Mucosa of stomach (tissue), 1 donor: ENCODE measurements around the gene UPB1.
A peak's percentile ranks its signal among the peaks of the same experiment; 100 is the strongest.
"Not testable (repeated sequence)": the region's sequence is repeated elsewhere in the genome, so short reads cannot be mapped to it uniquely, and the experiment has no call there.

Source experiments
- H3K27me3 ChIP-seq: one replicate; pipeline ENCODE4 v1.7.0; 2013; ENCODE audit warnings: mild to moderate bottlenecking, low read length; ENCODE audit not compliant: control insufficient read depth, insufficient read depth
- H3K36me3 ChIP-seq: one replicate; pipeline ENCODE4 v1.7.0; 2013; ENCODE audit warnings: low read length; ENCODE audit not compliant: control insufficient read depth, insufficient read depth
- H3K4me1 ChIP-seq: one replicate; pipeline ENCODE4 v1.7.0; 2013; ENCODE audit warnings: mild to moderate bottlenecking, low read length; ENCODE audit not compliant: control insufficient read depth, insufficient read depth
- H3K4me3 ChIP-seq: one replicate; pipeline ENCODE4 v1.7.0; 2013; ENCODE audit warnings: low read length
- H3K9ac ChIP-seq: one replicate; pipeline ENCODE4 v1.7.0; 2013; ENCODE audit warnings: mild to moderate bottlenecking, low read length, moderate library complexity
- H3K9me3 ChIP-seq: one replicate; pipeline ENCODE4 v1.7.0; 2013; ENCODE audit warnings: mild to moderate bottlenecking, low read length, moderate library complexity; ENCODE audit not compliant: control insufficient read depth
- donor health status: Pancreatic carcinoma.

Gene UPB1

GRCh38 chr22:24543679-24544243 is 48.6 kb downstream of the UPB1 start:
- Histone ChIP-seq H3K9me3 (no peaks in the 10 kb centered on the region), H3K4me1 (peaks cover 13% of the 10 kb centered on the region), H3K27me3 (no peaks in the 10 kb centered on the region), H3K4me3 (no peak overlapping the region), H3K9ac (no peak overlapping the region), H3K36me3 (peaks cover 45% of the 10 kb centered on the region)

DNA sequence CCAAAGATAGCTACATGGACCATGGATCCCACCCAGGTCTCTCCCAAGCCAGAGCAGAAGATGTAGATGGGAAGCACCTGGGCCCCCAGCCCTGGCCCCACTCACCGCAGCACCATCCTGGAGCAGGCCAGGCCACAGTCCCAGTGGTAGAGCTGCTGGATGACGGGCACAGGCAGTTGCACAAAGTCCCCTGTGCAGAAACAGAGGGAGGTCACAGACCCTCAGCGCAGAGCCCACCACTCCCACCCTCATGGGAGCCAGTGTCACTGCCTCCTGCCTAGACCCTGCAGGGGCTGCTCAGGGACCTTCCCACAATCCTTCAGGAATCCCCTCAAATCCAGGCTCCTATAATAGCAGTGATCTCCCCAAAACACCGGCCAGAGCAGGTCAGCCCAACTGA is 53.7 kb downstream of the UPB1 start:
- Histone ChIP-seq H3K9me3 (no peaks in the 10 kb centered on the region), H3K9ac (no peak overlapping the region), H3K27me3 (no peaks in the 10 kb centered on the region), H3K36me3 (peaks cover 29% of the 10 kb centered on the region), H3K4me1 (peaks cover 62% of the 10 kb centered on the region), H3K4me3 (no peak overlapping the region)

DNA sequence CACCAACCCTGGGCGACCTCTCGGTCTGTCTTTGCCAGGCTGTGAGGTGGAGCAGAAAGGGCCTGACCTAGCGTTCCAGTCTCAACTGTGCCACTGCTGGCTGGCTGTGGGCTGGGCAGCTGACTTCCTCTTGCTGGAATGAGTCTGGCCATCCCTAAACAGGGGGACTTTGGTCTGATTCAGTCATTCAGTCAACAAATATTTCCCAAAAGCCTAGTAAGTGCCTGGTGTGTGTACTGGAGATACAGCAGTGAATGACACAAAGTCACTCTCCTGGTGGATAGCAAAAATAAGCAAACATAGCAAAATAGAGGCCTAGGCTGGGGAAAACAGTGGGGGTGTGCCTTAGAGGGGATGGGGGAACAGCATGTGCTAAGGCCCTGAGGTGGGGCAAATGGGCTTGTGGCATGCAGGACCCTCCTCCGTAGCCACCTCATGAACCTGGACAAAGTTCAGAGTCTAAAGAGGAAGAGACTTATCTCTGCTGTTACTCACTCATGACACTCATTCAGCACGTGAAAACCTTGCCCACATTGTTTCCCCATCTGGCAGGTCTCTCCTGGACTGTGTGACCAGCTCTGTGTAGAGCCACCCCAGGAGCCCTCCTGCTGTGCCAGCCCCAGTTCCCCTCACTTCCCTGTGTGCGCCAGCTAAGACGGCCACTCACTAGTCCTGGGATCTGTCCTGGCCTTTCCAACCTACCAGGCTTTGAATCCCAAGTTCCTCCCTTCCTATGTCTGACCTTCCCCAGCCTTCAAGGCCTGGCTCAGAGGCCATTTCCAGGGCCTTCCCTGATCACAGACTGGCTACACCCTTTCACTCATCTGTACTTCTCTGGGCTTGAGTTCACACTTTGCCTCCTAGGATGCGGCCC is 55.1 kb downstream of the UPB1 start:
- H3K9ac ChIP-seq, result no peak overlapping the region
- no peak overlapping the region for H3K4me3 ChIP-seq
- no peaks in the 10 kb centered on the region for H3K27me3 ChIP-seq
- H3K4me1 ChIP-seq, result peaks cover 63% of the 10 kb centered on the region
- H3K36me3 ChIP-seq, result peaks cover 18% of the 10 kb centered on the region
- no peaks in the 10 kb centered on the region for H3K9me3 ChIP-seq

- Histone ChIP-seq H3K4me1 (peaks cover 63% of the 10 kb centered on the region), H3K9ac (no peak overlapping the region), H3K36me3 (peaks cover 18% of the 10 kb centered on the region), H3K9me3 (no peaks in the 10 kb centered on the region), H3K4me3 (no peak overlapping the region), H3K27me3 (no peaks in the 10 kb centered on the region)
These were observed 55.8 kb downstream of the UPB1 start for GRCh38 chr22:24550902-24551435.

- H3K36me3 ChIP-seq, H3K27me3 ChIP-seq, H3K9me3 ChIP-seq: not testable (repeated sequence)
- Histone ChIP-seq H3K4me3 (peak overlapping the region; percentile 78), H3K4me1 (peaks cover 65% of the 10 kb centered on the region), H3K9ac (peak overlapping the region; percentile 96)
These were observed 57.6 kb downstream of the UPB1 start for GRCh38 chr22:24552503-24553286.

GRCh38 chr22:24553597-24554312 is 58.6 kb downstream of the UPB1 start:
- H3K36me3 ChIP-seq, result no peaks in the 10 kb centered on the region
- peaks cover 59% of the 10 kb centered on the region for H3K4me1 ChIP-seq
- H3K4me3 ChIP-seq, result peak overlapping the region; percentile 78
- H3K27me3 ChIP-seq, result no peaks in the 10 kb centered on the region
- no peaks in the 10 kb centered on the region for H3K9me3 ChIP-seq
- H3K9ac ChIP-seq, result peak overlapping the region; percentile 96

GRCh38 chr22:24554313-24555164 is 59.4 kb downstream of the UPB1 start, which contains the start of gene GUCD1:
Gene GUCD1, minus strand, starts transcription at chr22:24555138. Its CDS starts 147 bp downstream, at chr22:24554991.
- H3K4me1 ChIP-seq, result peaks cover 51% of the 10 kb centered on the region

DNA sequence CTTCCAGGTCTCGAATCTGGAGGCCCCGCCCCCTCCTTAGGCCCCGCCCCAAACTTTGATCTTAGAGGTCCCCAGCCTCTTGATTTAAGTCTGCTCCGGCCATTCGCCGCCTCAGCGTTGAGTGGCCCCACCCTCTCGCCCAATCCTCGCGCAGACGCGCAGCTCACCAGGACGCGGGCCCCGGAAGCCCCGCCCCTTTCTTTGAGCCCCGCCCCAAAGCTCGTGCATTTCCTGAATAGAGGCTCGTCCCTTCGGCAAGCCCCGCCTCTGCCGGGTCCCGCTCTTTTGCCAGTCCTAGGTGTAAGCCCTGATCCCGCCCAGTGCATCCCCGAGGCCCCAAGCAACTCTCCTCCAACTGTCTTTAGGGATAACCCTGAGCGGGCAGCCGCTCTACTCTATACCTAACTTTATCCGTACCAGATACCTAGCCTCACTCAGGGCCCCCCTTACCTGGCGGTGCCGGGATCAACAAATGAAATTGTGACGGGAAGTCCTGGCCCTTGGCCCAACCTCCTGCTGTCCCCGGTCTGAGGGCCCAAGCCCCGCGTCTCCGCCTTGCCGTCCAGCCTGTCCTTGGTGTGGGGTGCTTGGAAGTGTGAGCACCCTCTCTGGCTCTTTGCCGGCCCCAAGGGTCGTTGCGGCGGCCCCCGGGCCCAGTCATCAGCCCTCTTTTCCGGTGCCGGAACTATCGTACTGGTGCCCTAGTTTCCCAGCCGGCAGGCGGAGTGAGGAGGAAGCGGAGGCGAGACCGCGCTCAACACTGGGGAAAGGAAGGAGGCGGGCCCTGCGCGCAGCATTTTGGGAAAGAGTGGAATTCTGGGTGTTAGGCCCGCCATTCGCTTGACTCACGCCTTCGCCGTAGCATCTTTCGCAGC is 60.3 kb downstream of the UPB1 start, which contains the start of gene SNRPD3:
Gene SNRPD3 (plus strand): TSS at position 835 of the 875 bp plus-strand sequence. CDS start 1,676 bp downstream, outside the sequence.
- peak within 1 kb of the TSS; percentile 98 for H3K4me3 ChIP-seq
- no peaks in the 10 kb centered on the region for H3K36me3 ChIP-seq
- peak within 1 kb of the TSS; percentile 96 for H3K9ac ChIP-seq
- H3K4me1 ChIP-seq, result peaks cover 43% of the 10 kb centered on the region
- no peaks in the 10 kb centered on the region for H3K9me3 ChIP-seq
- H3K27me3 ChIP-seq, result no peaks in the 10 kb centered on the region

More at GRCh38 chr22:24554313-24555164, 59.4 kb downstream of the UPB1 start, which contains the start of gene GUCD1:
- no peaks in the 10 kb centered on the region for H3K36me3 ChIP-seq
- H3K9ac ChIP-seq, result peak within 1 kb of the TSS; percentile 96
- H3K9me3 ChIP-seq, result no peaks in the 10 kb centered on the region
- H3K27me3 ChIP-seq, result no peaks in the 10 kb centered on the region
- H3K4me3 ChIP-seq, result peak within 1 kb of the TSS; percentile 98

GRCh38 chr22:24559471-24559870 is 64.3 kb downstream of the UPB1 start:
- Histone ChIP-seq H3K9ac (no peak overlapping the region), H3K4me3 (no peak overlapping the region), H3K4me1 (peaks cover 9% of the 10 kb centered on the region), H3K9me3 (no peaks in the 10 kb centered on the region), H3K36me3 (no peaks in the 10 kb centered on the region), H3K27me3 (no peaks in the 10 kb centered on the region)

GRCh38 chr22:24563246-24563645 is 68.1 kb downstream of the UPB1 start:
- Histone ChIP-seq H3K4me1 (no peaks in the 10 kb centered on the region), H3K9me3 (no peaks in the 10 kb centered on the region), H3K27me3 (no peaks in the 10 kb centered on the region), H3K4me3 (no peak overlapping the region), H3K9ac (no peak overlapping the region), H3K36me3 (no peaks in the 10 kb centered on the region)
